Measurements from ENCODE around the gene TYROBP.
"Not testable (repeated sequence)": the region's sequence is repeated elsewhere in the genome, so short reads cannot be mapped to it uniquely, and the experiment has no call there.

The TYROBP gene

DNA sequence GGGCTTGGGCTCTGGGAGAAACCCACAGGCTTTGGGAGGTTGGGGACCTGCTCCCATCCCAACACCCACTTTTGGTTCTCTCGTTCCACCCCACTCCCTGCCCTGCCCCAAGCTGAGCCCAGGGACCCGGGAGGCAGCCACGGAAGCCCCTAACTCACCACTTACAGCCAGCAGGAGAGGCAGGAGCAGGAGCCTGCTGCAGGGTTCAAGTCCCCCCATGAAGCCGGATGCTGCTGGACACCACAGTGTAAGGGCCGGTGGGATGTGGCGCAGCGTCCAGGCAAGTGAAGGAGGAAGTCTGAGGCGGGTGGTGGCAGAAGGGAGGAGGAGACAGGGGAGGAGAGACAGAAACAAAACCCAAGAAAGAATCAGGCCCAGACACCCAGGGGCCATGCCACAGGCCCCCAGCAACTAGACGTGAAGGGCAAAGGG is at the start of gene TYROBP:
Gene TYROBP (minus strand): TSS at position 286 of the 432 bp plus-strand sequence. CDS start 67 bp downstream, at position 219.
- DNase-seq (ENCODE audit: low spot score), result no peak

DNA sequence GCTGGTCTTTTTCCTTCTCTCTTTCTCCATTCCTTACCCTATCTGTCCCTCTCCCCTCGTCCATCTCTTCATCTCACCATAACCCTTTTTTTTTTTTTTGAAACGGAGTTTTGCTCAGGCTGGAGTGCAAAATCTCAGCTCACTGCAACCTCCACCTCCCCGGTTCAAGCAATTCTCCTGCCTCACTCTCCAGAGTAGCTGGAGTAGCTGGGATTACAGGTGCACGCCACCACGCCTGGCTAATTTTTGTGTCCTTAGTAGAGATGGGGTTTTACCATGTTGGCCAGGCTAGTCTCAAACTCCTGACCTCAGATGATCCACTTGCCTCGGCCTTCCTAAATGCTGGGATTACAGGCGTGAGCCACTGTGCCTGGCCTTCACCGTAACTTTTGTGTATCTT is 49.3 kb upstream of the TYROBP start:
- not testable (repeated sequence) for DNase-seq (ENCODE audit: low spot score)

DNA sequence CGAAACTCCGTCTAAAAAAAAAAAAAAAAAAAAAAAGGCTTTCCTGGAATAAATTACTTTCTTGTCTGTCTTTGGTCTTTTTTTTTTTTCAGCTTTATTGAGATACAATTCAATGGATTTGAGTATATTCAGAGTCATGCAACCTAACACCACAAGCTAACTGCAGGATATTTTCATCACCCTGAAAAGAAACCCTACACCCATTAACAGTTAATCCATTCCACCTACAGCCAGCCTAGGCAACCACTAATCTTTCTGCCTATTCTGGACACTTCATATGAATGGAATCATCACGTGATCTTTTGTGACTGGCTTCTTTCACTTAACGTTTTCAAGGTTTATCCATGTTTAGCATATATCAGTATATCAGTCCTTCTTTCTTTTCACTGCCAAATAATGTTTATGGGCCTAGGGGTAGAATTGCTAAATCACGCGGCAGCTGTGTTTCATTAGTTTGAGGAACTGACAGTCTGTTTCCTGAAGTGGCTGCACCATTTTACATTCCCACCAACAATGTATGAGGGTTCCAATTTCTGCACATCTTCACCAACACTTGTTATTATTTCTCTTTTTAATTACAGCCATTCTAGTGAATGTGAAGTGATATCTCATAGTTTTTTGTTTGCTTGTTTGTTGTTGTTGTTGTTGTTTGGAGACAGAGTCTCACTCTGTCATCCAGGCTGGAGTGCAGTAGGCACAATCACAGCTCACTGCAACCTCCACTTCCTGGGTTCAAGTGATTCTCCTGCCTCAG is 48.0 kb upstream of the TYROBP start:
- no peak for DNase-seq (ENCODE audit: low spot score)

DNA sequence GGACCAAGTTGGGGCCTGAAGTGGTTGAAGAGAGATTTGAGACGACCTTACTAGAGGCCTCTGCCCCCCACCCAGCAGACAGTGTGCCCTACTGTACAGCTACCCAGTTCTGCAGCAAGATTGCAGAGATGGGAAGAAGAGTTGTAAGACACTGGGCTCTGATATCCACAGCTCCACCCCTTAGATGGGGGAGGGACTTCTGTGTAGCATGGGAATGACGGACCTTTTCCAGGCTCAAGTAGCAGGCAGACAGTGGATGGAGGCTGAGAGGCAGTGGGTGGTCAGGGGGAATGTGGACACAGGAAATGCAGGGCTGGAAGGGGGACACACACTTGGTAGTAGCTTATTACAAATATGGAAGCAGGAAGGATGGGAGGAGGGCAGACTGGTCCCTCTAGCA is 41.0 kb upstream of the TYROBP start:
- no peak for DNase-seq (ENCODE audit: low spot score)

DNA sequence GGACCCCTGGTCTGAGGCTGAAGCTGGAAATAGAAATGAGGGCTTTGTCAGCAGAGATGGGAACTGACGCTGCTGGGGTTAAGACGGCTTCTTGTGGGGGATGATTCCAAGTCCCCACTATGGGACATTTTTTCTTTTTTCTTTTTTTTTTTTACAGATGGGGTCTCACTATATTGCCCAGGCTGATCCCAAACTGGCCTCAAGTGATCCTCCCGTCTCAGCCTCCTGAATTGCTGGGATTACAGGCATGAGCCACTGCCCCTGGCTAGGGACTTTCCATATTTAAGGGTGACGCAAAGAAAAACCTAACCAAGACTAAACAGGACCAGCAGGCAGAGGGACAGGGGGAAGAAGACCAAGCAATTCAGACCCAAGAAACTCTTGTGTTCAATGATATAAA is 38.1 kb upstream of the TYROBP start:
- no peak for DNase-seq (ENCODE audit: low spot score)

DNA sequence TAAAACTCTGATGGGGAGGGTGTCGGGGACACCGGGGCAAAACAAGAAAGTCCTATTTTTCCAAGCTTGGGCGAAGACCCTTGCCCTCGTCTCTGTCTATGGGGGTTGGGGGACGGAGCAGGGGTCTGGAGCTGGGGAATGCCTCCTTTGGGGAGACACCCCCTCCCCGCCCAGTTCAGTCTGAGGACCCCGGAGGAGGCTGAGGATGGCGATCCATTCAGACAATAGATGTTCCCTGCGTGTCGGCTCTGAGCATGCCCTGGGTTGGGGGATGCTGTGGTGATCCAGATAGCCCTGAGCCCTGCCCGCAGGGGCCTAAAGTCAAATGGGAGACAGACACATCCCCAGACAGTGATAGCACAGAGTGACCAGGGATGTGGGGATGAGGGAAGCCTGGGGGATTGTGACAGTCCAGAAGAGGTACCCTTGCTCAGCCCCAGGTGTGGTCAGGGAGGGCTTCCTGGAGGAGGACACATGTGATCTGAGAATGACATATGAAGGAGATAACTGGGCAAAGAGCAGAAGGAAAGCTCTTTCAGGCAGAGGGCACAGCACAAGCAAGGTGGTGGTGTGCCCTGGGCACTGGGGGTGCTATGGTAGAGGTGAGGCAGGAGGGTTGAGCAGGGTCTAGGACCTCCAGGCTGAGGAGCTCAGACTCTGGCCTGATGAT is 37.2 kb upstream of the TYROBP start:
- DNase-seq (ENCODE audit: low spot score), result no peak

DNA sequence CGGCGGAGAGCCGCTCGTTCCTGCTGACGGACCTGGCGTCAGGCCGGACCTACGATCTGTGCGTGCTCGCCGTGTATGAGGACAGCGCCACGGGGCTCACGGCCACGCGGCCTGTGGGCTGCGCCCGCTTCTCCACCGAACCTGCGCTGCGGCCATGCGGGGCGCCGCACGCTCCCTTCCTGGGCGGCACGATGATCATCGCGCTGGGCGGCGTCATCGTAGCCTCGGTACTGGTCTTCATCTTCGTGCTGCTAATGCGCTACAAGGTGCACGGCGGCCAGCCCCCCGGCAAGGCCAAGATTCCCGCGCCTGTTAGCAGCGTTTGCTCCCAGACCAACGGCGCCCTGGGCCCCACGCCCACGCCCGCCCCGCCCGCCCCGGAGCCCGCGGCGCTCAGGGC is 36.5 kb upstream of the TYROBP start:
- DNase-seq (ENCODE audit: low spot score), result no peak

DNA sequence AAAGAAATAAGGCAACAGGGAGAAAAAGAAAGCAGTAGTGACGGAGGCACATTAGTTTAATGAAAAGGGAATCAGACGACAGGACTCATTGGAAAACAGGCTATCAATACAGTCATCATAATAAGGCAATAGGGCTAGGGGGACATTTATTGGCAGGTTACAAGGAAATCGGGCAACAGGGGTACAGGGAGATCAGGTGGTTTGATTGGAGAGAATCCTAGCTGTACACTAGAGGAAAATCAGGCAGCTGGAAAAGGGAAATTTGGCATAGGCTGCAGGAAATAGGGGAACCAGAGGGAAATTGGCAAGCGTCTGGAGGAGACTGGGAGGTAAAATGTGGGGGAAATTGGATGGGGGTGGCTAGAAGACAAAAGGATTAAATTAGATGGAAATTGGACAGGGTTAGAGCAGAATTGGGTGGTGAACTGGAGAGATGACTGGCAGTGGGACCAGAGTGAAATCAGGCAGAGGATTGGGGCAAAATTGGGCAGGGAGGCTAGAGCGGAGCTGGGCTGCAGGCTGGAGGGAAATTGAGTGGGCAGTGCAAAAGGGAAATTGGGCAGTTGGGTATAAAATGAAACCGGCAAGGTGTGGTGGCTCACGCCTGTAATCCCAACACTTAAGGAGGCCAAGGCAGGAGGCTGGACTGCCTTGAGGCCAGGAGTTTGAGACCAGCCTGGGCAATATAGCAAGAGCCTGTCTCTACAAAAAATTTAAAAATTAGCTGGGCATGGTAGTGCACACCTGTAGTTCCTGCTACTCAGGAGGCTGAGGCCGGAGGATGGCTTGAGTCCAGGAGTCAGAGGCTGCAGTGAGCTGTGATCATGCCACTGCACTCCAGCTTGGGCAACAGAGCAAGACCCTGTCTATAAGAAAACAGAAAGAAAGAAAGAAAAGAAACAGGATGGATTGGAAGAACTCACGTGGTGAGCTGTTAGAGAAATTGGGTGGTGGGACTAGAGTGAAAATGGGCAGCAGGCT is 35.5 kb upstream of the TYROBP start:
- no peak for DNase-seq (ENCODE audit: low spot score)

DNA sequence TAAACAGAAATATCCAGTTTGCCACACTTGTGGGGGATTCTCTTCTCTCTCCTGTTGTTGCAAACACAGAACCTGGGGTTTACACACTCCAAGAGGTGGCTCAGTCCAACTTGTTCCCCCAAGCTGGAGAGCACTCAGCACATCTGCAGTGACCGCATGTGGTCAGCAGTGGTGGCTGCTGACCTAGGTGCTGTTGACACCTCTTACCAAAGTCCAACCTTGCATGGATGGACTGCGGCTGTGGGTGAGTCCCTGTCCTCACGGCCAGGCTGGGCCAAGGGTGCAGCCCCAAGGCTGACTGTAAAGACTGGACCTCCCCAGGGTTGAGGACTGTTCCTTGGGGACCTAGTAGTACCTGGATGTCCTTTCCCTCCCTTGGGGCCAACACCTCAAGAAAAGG is 34.1 kb upstream of the TYROBP start:
- no peak for DNase-seq (ENCODE audit: low spot score)

DNA sequence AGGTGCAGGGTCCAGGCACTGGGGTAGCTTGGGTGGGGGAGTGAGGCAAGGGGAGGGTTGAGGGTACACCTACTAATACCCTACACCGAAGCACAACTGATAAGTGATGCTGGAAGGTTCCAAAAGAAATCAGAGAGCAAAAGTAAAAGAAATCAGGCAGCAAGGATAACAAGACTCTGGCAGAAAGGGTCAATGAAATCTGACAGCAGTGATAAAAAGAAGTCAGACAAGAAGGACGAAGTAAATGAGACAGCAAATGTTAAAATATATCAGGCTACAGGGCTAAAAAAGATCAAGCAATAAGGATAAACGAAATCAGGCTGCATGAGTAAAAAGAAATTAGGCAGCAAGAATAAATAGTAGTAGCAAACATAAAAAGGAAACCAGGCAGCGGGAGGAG is 32.7 kb upstream of the TYROBP start:
- no peak for DNase-seq (ENCODE audit: low spot score)

DNA sequence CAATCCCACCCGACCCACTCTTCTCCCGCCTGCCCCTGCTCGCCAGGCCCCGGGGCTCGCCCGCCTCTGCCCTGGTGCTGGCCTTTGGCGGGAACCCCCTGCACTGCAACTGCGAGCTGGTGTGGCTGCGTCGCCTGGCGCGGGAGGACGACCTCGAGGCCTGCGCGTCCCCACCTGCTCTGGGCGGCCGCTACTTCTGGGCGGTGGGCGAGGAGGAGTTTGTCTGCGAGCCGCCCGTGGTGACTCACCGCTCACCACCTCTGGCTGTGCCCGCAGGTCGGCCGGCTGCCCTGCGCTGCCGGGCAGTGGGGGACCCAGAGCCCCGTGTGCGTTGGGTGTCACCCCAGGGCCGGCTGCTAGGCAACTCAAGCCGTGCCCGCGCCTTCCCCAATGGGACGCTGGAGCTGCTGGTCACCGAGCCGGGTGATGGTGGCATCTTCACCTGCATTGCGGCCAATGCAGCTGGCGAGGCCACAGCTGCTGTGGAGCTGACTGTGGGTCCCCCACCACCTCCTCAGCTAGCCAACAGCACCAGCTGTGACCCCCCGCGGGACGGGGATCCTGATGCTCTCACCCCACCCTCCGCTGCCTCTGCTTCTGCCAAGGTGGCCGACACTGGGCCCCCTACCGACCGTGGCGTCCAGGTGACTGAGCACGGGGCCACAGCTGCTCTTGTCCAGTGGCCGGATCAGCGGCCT is 32.1 kb upstream of the TYROBP start:
- no peak for DNase-seq (ENCODE audit: low spot score)

DNA sequence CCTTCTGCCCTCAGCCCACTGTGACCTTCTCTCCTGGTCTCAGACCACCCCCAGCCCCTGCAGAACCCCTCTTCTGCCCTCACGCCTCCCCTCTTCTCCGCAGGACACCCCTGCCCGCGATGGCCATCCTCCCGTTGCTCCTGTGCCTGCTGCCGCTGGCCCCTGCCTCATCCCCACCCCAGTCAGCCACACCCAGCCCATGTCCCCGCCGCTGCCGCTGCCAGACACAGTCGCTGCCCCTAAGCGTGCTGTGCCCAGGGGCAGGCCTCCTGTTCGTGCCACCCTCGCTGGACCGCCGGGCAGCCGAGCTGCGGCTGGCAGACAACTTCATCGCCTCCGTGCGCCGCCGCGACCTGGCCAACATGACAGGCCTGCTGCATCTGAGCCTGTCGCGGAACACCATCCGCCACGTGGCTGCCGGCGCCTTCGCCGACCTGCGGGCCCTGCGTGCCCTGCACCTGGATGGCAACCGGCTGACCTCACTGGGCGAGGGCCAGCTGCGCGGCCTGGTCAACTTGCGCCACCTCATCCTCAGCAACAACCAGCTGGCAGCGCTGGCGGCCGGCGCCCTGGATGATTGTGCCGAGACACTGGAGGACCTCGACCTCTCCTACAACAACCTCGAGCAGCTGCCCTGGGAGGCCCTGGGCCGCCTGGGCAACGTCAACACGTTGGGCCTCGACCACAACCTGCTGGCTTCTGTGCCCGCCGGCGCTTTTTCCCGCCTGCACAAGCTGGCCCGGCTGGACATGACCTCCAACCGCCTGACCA is 31.4 kb upstream of the TYROBP start:
- no peak for DNase-seq (ENCODE audit: low spot score)

DNA sequence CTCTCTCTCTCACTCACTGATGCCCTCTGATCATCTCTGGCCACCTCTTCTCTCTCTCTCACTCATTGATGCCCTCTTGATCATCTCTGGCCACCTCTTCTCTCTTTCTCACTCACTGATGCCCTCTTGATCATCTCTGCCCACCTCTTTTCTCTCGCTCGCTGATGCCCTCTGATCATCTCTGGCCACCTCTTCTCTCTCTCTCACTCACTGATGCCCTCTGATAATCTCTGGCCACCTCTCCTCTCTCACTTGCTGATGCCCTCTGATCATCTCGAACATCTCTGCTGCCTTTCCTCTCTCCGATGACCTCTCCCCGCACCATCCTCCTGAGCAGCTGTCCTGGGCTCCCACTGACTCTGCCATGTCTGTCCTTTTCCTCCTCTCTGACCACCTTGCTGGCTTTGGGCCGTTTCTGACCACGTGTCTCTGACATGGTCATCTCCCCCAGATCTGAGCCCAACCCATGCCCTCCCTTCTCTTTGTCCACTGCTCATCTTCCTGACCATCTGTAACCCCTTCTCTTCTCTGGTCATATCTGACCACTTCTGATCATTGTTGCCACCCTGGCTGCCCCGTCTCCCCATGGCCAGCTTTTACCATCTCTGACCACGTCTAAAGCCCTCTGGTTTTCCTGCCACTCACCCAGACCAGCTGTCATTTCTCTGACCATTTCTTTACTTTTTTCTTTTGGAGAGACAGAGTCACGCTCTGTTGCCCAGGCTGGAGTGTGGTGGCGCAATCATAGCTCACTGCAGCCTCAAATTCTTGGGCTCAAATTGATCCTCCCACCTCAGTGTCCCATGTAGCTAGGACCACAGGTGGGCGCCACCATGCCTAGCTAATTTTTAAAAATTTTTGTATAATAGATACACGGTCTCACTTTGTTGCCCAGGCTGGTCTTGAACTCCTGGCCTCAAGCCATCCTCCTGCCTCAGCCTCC is 30.5 kb upstream of the TYROBP start:
- no peak for DNase-seq (ENCODE audit: low spot score)

DNA sequence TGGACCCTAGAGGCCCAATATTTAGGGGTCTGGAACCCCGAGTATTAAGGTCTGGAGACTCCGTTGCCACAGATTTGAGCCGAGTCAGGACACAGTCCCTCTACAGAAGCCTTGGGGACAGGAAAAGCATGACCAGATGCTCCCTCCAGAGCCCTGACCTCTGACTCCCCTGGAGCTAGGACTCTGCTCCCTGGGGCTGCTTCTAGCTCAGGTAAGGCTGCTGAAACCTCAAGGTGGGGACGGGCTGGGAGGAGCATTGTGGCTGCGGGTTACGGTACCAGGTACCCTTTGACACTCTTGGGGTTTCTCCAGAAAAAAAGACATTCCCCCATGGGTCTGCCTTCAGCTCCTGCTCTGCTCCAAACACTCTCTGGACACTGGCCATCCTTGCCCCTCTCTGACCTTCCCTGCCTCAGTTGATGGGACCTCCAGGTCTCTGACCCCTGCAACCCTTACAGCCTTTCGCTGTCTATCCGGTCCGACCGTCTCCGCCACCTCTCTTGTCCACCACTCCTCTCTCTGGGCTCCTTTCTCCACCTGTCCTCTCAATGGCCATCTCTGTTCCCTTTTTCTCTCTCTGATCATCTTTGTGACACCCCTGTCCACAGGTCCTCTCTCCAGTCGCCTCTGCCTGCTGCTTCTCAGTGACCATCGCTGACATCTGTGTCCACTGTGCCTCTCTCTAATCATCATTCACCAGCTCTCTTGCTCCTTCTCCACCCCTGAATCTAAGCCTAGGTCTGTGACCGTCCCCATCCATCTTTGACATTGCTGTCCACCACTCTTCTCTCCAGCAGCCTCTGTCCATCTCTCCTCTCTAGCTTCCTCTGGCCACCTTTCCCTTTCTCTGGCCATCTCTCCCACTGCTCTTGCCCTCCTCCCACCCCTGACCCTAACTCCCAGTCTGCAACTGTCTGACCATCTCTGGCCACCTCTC is 29.5 kb upstream of the TYROBP start:
- DNase-seq (ENCODE audit: low spot score), result no peak

DNA sequence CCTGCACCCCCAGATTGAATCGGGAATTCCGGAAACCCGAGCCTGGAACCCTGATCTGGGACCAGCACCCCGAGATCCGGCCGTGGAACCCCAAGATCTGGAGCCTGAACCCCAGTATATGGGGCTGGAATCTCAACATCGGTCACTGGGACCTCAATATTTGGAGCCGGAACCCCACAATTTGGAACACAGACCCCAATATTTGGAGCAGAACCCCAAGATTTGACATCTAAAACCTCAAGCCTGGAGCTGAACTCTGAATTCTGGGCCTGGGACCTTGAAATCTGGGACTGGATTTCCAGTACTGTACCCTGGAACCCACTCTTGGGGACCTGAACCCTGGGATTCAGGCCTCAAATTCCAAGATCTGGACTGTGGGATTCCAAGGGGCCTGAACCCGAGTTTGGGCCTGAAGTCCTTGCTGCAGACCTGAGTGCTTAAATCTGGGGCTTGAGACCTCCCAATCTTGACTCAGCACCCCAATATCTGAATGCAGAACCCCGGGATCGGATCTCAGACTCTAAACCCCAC is 28.7 kb upstream of the TYROBP start:
- no peak for DNase-seq (ENCODE audit: low spot score)

DNA sequence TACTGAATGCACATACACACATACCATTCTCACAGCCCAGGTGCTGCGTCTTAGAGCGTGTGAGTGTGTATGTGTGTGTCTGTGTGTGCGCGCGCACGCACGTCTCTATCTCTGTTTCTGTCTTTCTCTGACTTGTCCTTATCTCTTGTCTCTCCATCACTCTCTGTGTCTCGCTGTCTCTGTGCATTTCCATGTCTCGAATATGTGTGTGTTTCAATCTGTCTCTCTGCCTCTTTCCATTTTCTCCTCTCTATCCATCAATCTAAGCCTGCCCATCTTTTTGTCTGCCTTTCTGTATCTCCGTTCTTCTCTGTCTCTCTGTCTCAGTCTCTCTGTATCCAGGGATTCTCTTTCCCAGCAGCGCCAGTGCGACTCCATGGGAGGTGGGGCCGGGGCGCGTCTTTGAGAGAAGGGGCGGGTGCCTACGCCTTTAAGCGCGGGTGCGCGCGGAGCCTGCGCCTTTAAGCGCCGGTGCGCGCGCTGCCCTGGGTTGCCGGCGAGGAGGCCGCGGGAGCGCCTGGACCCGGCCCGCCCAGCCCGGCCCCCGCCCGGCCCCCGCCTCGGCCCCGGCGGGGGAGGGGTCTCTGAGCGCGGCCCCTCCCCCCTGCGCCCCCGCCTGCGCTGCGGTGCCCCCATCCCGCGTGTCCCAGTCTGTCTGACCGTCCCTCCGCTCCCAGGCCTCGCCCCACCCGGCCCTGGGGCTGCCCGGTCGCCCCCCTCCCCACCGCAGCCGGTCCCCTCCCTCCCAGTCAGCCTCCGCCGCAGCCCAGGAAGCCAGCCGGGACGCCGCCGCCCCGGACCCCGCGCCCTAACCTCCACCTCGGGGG is 28.0 kb upstream of the TYROBP start, which contains the start of gene LRFN3:
Gene LRFN3 (plus strand): TSS at position 464 of the 827 bp plus-strand sequence. CDS start 3,052 bp downstream, outside the sequence.
- peak; percentile 49 for DNase-seq (ENCODE audit: low spot score)

DNA sequence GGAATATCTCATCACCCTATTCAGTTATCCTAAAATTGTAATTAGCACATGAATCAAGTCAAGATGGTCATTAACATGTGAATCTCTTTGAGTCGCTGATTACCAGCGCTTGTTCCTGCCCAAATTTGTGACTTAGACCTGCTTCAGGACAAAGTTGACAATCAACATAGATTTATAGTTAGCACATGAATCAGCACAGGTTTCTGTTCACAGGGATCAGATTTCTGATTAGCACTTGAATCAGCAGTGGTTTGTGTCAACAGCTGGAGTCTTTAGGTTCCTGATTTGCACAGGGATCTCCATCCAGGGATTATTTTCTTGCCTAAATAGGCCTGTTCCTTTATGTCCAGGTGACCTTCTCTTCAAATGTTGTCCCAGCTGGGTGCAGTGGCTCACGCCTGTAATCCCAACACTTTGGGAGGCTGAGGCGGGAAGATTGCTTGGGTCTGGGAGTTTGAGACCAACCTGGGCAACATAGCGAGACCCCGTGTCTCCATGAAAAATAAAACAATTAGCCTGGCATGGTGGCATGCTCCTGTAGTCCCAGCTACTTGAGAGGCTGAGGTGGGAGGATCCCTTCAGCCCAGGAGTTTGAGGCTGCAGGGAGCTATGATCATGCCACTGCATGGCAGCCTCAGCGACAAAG is 24.3 kb upstream of the TYROBP start:
- no peak for DNase-seq (ENCODE audit: low spot score)

All from CD4-positive, alpha-beta T cell treated with Interleukin-2 at 100 ng/mL for 4 hours (primary cell).